ENCODE measurements around the gene PACS2. TPM values are rescaled to one million over a fixed set of nuclear protein-coding genes. Genes with fewer than 3 reads are reported as not detected.

PACS2 gene
- polyA plus RNA-seq, 1 donor = 88.1 TPM

- DNase-seq (ENCODE audit: low read depth) = no peak
Measured at GRCh38 chr14:105398726-105399465, 84.3 kb downstream of the PACS2 start.

- no peak for DNase-seq (ENCODE audit: low read depth)
Measured at GRCh38 chr14:105399466-105399775, 84.9 kb downstream of the PACS2 start.

- no peak for DNase-seq (ENCODE audit: low read depth)
Measured at GRCh38 chr14:105400016-105400415, 85.5 kb downstream of the PACS2 start.

GRCh38 chr14:105401699-105402098, 87.2 kb downstream of the PACS2 start:
- no peak for DNase-seq (ENCODE audit: low read depth)

- DNase-seq (ENCODE audit: low read depth) = no peak
Measured at GRCh38 chr14:105408592-105408991, 94.0 kb downstream of the PACS2 start.

GRCh38 chr14:105409364-105409763, 94.8 kb downstream of the PACS2 start:
- DNase-seq (ENCODE audit: low read depth) = no peak

- no peak for DNase-seq (ENCODE audit: low read depth)
Measured at GRCh38 chr14:105410642-105411016, 96.1 kb downstream of the PACS2 start.

- DNase-seq (ENCODE audit: low read depth) = no peak
Measured at GRCh38 chr14:105411017-105411941, 96.7 kb downstream of the PACS2 start.

- DNase-seq (ENCODE audit: low read depth) = no peak
Measured at GRCh38 chr14:105411985-105412770, 97.6 kb downstream of the PACS2 start.

- no peak for DNase-seq (ENCODE audit: low read depth)
Measured at GRCh38 chr14:105412771-105413543, 98.4 kb downstream of the PACS2 start.

GRCh38 chr14:105413544-105413886, 99.0 kb downstream of the PACS2 start:
- DNase-seq (ENCODE audit: low read depth) = no peak

GRCh38 chr14:105414456-105415371, 100.2 kb downstream of the PACS2 start:
- no peak for DNase-seq (ENCODE audit: low read depth)

- no peak for DNase-seq (ENCODE audit: low read depth)
Measured at GRCh38 chr14:105415481-105416428, 101.2 kb downstream of the PACS2 start.

- no peak for DNase-seq (ENCODE audit: low read depth)
Measured at GRCh38 chr14:105416671-105417070, 102.1 kb downstream of the PACS2 start.

- DNase-seq (ENCODE audit: low read depth) = no peak
Measured at GRCh38 chr14:105417690-105418121, 103.2 kb downstream of the PACS2 start.

- no peak for DNase-seq (ENCODE audit: low read depth)
Measured at GRCh38 chr14:105418269-105419194, 104.0 kb downstream of the PACS2 start.

- no peak for DNase-seq (ENCODE audit: low read depth)
Measured at GRCh38 chr14:105419195-105420091, 104.9 kb downstream of the PACS2 start, which contains the start of gene MTA1. TSS of gene MTA1 (plus strand) at chr14:105419827. CDS start at chr14:105420036, 209 bp downstream.

All from forelimb muscle (tissue), 1 donor.